K562 (cell line): Measurements from ENCODE around the gene LRRC4C. TPM values are rescaled to one million over a fixed set of nuclear protein-coding genes. Genes with fewer than 3 reads are reported as not detected.

Source experiments
- ATAC-seq: fragments of 200-7000 bp; cut with Tn5 transposase; 3 replicates; pipeline ENCODE4 v1.9.1; 2020; ENCODE audit warnings: moderate library complexity
- BruUV-seq: library from RNA; stranded (reverse); fragments of 400-500 nt; replicated peaks from 2 replicates; lab custom pipeline; 2021; lab: Mats Ljungman, UMichigan
- CTCF ChIA-PET: fragments of 300-600 bp; formaldehyde crosslinking; extraction: SDS; loops from one replicate; lab custom pipeline; 2021; ENCODE audit warnings: low intra/inter-chr PET ratio; lab: Yijun Ruan, JAX
- POLR2A ChIA-PET: fragments of 300-600, 350-650 bp; sonication (Branson Sonifier 250); formaldehyde crosslinking; extraction: SDS; loops from one replicate; lab custom pipeline; 2021; ENCODE audit warnings: antibody characterized with exemption, inconsistent platforms; lab: Yijun Ruan, JAX
- DNase-seq, 4 experiments: peaks; one replicate each; pipeline versions ENCODE4 v3.0.0 to v3.0.0-alpha.2; 2011 to 2018; ENCODE audit warnings: low spot score in 3 of 4, mixed read lengths in 3 of 4; ENCODE audit errors: extremely low read depth in 1 of 4
- FAIRE-seq: peaks from 2 replicates; lab custom pipeline; 2011; peaks lifted over from hg19 to GRCh38; lab: Jason Lieb, UNC
- H2AFZ ChIP-seq: 2 replicates; pipeline ENCODE4 v1.6.0; 2011; ENCODE audit warnings: low read depth, low read length, control low read depth, inconsistent platforms
- H3K27ac ChIP-seq: fragments of 200-600 bp; 3 replicates; pipeline ENCODE4 v1.8.0; 2011; ENCODE audit warnings: low read depth, mild to moderate bottlenecking, control low read depth, inconsistent platforms, low read length, moderate library complexity, mixed read lengths; ENCODE audit errors: extremely low read depth
- H3K27me3 ChIP-seq, 2 experiments: fragments of 300-600 bp in 1 of 2; 2 replicates in 1 of 2; 3 replicates in 1 of 2; pipeline versions ENCODE4 v1.6.0 to v1.8.0; 2011; ENCODE audit warnings: inconsistent platforms in 2 of 2, low read length in 2 of 2, mild to moderate bottlenecking in 1 of 2, mixed read lengths in 1 of 2, moderate library complexity in 1 of 2; ENCODE audit not compliant: control insufficient read depth in 2 of 2, insufficient read depth in 2 of 2
- H3K36me3 ChIP-seq: fragments of 300-600 bp; 3 replicates; pipeline ENCODE4 v1.8.0; 2011; ENCODE audit warnings: mild to moderate bottlenecking, low read length, inconsistent platforms; ENCODE audit not compliant: control insufficient read depth, insufficient read depth
- H3K4me1 ChIP-seq, 2 experiments: fragments of 200-600 bp in 1 of 2; replicated peaks in 1 of 2; 2 replicates in 1 of 2; 3 replicates in 1 of 2; pipeline versions ENCODE4 v1.5.1 to v1.8.0; 2011; ENCODE audit warnings: inconsistent platforms in 2 of 2, low read length in 2 of 2, mild to moderate bottlenecking in 1 of 2, mixed read lengths in 1 of 2, moderate library complexity in 1 of 2; ENCODE audit not compliant: control insufficient read depth in 2 of 2, insufficient read depth in 2 of 2
- H3K4me2 ChIP-seq: 2 replicates; pipeline ENCODE4 v1.6.1; 2011; ENCODE audit warnings: low read length, control low read depth, inconsistent platforms, mixed read lengths; ENCODE audit not compliant: insufficient read depth
- H3K4me3 ChIP-seq: fragments of 200-600 bp; sonication (generic), shearing (Covaris generic); 2 replicates; pipeline ENCODE4 v1.5.1; 2016; ENCODE audit warnings: control low read depth, inconsistent platforms
- H3K79me2 ChIP-seq: fragments of 200-600 bp; 3 replicates; pipeline ENCODE4 v1.8.0; 2011; ENCODE audit warnings: low read length, inconsistent platforms; ENCODE audit not compliant: control insufficient read depth, insufficient read depth
- H3K9ac ChIP-seq, 2 experiments: 2 replicates each; pipeline versions ENCODE4 v1.6.0 to v1.6.1; 2011; ENCODE audit warnings: low read depth in 2 of 2, low read length in 2 of 2, control low read depth in 1 of 2, inconsistent platforms in 1 of 2, mild to moderate bottlenecking in 1 of 2, mixed read lengths in 1 of 2; ENCODE audit not compliant: insufficient read depth in 1 of 2
- H3K9me1 ChIP-seq: one replicate; pipeline ENCODE4 v1.6.0; 2011; ENCODE audit warnings: inconsistent platforms, mild to moderate bottlenecking, low read length, moderate library complexity; ENCODE audit not compliant: control insufficient read depth, insufficient read depth
- H3K9me3 ChIP-seq: replicated peaks from 2 replicates; pipeline ENCODE4 v1.5.1; 2011; ENCODE audit warnings: low read depth, low read length, inconsistent platforms; ENCODE audit not compliant: control insufficient read depth, insufficient read depth
- H4K20me1 ChIP-seq: replicated peaks from 2 replicates; pipeline ENCODE4 v1.6.1; 2011; ENCODE audit warnings: low read length, inconsistent platforms, mixed read lengths; ENCODE audit not compliant: control insufficient read depth, insufficient read depth
- ETS2 ChIP-seq: IDR thresholded peaks from 2 replicates; pipeline ENCODE4 v1.6.1; 2016; ENCODE audit warnings: borderline replicate concordance, missing genetic modification characterization, mild to moderate bottlenecking, moderate library complexity, missing compliant biosample characterization; ENCODE audit not compliant: poor library complexity, severe bottlenecking
- FOXM1 ChIP-seq, 2 experiments: fragments of 450-650 bp in 1 of 2; sonication (generic) in 1 of 2; formaldehyde crosslinking in 1 of 2; IDR thresholded peaks; 2 replicates each; pipeline versions ENCODE4 v1.6.1 to v1.9.0; 2017 to 2022; ENCODE audit warnings: low read depth in 2 of 2, mild to moderate bottlenecking in 2 of 2, missing genetic modification reagents in 1 of 2, moderate library complexity in 1 of 2
- FOXP4 ChIP-seq: sonication (generic); formaldehyde crosslinking; IDR thresholded peaks from 2 replicates; pipeline ENCODE4 v1.8.0; 2022; ENCODE audit warnings: mild to moderate bottlenecking, missing genetic modification reagents, borderline replicate concordance
- HMBOX1 ChIP-seq: sonication (generic); IDR thresholded peaks from 2 replicates; pipeline ENCODE4 v1.6.1; 2016
- MTA1 ChIP-seq: fragments of 450-650 bp; IDR thresholded peaks from 2 replicates; pipeline ENCODE4 v1.6.1; 2017; ENCODE audit warnings: borderline replicate concordance
- NBN ChIP-seq: fragments of 450-650 bp; IDR thresholded peaks from 2 replicates; pipeline ENCODE4 v1.6.1; 2016; ENCODE audit warnings: low read depth, mild to moderate bottlenecking
- NKRF ChIP-seq: fragments of 450-650 bp; IDR thresholded peaks from 2 replicates; pipeline ENCODE4 v1.6.1; 2016; ENCODE audit warnings: borderline replicate concordance
- NR3C1 ChIP-seq: sonication (generic); formaldehyde crosslinking; IDR thresholded peaks from 2 replicates; pipeline ENCODE4 v1.8.1; 2022; ENCODE audit warnings: missing genetic modification reagents
- NR4A1 ChIP-seq, 2 experiments: fragments of 250-450 bp in 1 of 2; fragments of 450-650 bp in 1 of 2; sonication (Bioruptor Pico) in 1 of 2; IDR thresholded peaks; 2 replicates each; pipeline versions ENCODE4 v1.4.0 to v1.6.1; 2016 to 2020; ENCODE audit warnings: mild to moderate bottlenecking in 2 of 2, missing compliant biosample characterization in 1 of 2, missing genetic modification characterization in 1 of 2, moderate library complexity in 1 of 2
- PREB ChIP-seq: sonication (generic); formaldehyde crosslinking; IDR thresholded peaks from 2 replicates; pipeline ENCODE4 v1.8.1; 2023; ENCODE audit warnings: mild to moderate bottlenecking, missing genetic modification reagents
- TEAD1 ChIP-seq, 2 experiments: fragments of 450-650 bp in 1 of 2; sonication (generic) in 1 of 2; formaldehyde crosslinking; IDR thresholded peaks; 2 replicates each; pipeline versions ENCODE4 v1.4.0 to v1.8.0; 2020 to 2022; ENCODE audit warnings: mild to moderate bottlenecking in 2 of 2, missing genetic modification reagents in 1 of 2
- YY1 ChIP-seq, 3 experiments: IDR thresholded peaks; 2 replicates each; pipeline ENCODE4 v1.6.1; 2011; ENCODE audit warnings: low read length in 2 of 3, mild to moderate bottlenecking in 2 of 3, moderate library complexity in 2 of 3, borderline replicate concordance in 1 of 3, control low read depth in 1 of 3, low read depth in 1 of 3; ENCODE audit not compliant: insufficient read depth in 3 of 3, insufficient replicate concordance in 2 of 3, control insufficient read depth in 1 of 3, insufficient read length in 1 of 3; ENCODE audit errors: extremely low read depth in 1 of 3
- ZNF316 ChIP-seq: fragments of 450-650 bp; IDR thresholded peaks from 2 replicates; pipeline ENCODE4 v1.6.1; 2016
- ZNF444 ChIP-seq: fragments of 250-450 bp; sonication (Bioruptor Pico); IDR thresholded peaks from 2 replicates; pipeline ENCODE4 v1.4.0; 2020; ENCODE audit warnings: mild to moderate bottlenecking, moderate library complexity
- WGBS: fragments of 100-300 bp; shearing (Covaris generic); methylation state at CpG from one replicate; pipeline ENCODE4 v1.1.6; 2016; ENCODE audit warnings: low coverage, mixed read lengths; ENCODE audit not compliant: insufficient coverage; ENCODE audit errors: missing lambda C conversion rate; 5-methylcytosine and 5-hydroxymethylcytosine counted together
- in situ Hi-C: fragments of 300-500 bp; cut with MboI; formaldehyde crosslinking; loops from 4 replicates; pipeline ENCODE4 v1.15.0; 2018; ENCODE audit warnings: inconsistent platforms, mixed read lengths
- intact Hi-C: fragments of 100-400 bp; cut with micrococcal nuclease; formaldehyde crosslinking; loops from 2 replicates; pipeline ENCODE4 v1.14.2; 2022
- polyA plus RNA-seq, 8 experiments: library from polyadenylated mRNA; depleted of rRNA in 4 of 8; stranded (reverse) in 5 of 8; unstranded in 3 of 8; fragments of >200 nt; fragmentation: Nextera tagmentation in 2 of 8; fragmentation: Illumina TruSeq in 1 of 8; extraction: Ambion mirVana in 2 of 8; extraction: Trizol in 1 of 8; gene quantifications; 2 replicates each; pipeline versions ENCODE4 v1.2.1 to v1.2.3, GENCODE V29; 2011 to 2014; ENCODE audit warnings: inconsistent platforms in 1 of 8, missing spikeins in 1 of 8
- total RNA-seq, 7 experiments: library from RNA; depleted of rRNA in 6 of 7; stranded (reverse); fragments of >200 nt in 6 of 7; fragmentation: Illumina TruSeq in 2 of 7; extraction: Trizol in 2 of 7; gene quantifications; 2 replicates each; pipeline versions ENCODE4 v1.2.1 to v1.2.3, GENCODE V29; 2011 to 2021; ENCODE audit warnings: low replicate concordance in 1 of 7

LRRC4C gene
- total and polyA plus RNA-seq, 9 of the 15 experiments (the other 6 are each of a cell fraction or from before 2014, with no cell fraction given): not detected

GRCh38 chr11:40292721-40293508 is 1166.5 kb downstream of the LRRC4C start:
- WGBS: 6% methylated on average over 20 of the region's 37 CpGs
- no peak overlapping the region for H2AFZ ChIP-seq
- no peak overlapping the region for H3K9ac ChIP-seq
- BruUV-seq: no TSS peak
- DNase-seq (no peak), FAIRE-seq (no peak), ATAC-seq (no peak)
- no peak overlapping the region for H3K4me3 ChIP-seq
- no peaks in the 10 kb centered on the region for H3K27me3 ChIP-seq
- no peak overlapping the region for H3K4me2 ChIP-seq
- ChIA-PET CTCF (no interaction called here), POLR2A (no interaction called here)
- no peak overlapping the region for H3K27ac ChIP-seq
- H4K20me1 ChIP-seq: no peaks in the 10 kb centered on the region
- no peaks in the 10 kb centered on the region for H3K4me1 ChIP-seq
- intact Hi-C loops: no loop called here
- H3K36me3 ChIP-seq: no peaks in the 10 kb centered on the region
- H3K79me2 ChIP-seq: no peaks in the 10 kb centered on the region
- in situ Hi-C loops: no loop called here
- no peaks in the 10 kb centered on the region for H3K9me3 ChIP-seq
- H3K9me1 ChIP-seq: no peaks in the 10 kb centered on the region
- TF ChIP-seq HMBOX1 (no peak), PREB (CRISPR knock-in tag) (no peak), ZNF316 (no peak), ZNF444 (CRISPR knock-in tag) (no peak), YY1 (IDR thresholded peaks at IDR 0.05; ENCODE audit: borderline replicate concordance in 1 of 3, control insufficient read depth in 1 of 3, extremely low read depth in 1 of 3, insufficient read depth in 3 of 3, insufficient read length in 1 of 3, insufficient replicate concordance in 2 of 3, low read depth in 1 of 3, low read length in 2 of 3) (no peak), NKRF (no peak), MTA1 (no peak), ETS2 (tag) (no peak), NR4A1 (CRISPR knock-in tag; IDR thresholded peaks at IDR 0.05) (no peak), NR4A1 (tag; IDR thresholded peaks at IDR 0.05) (no peak), FOXP4 (CRISPR knock-in tag) (no peak), TEAD1 (CRISPR knock-in tag; IDR thresholded peaks at IDR 0.05) (no peak), NR3C1 (CRISPR knock-in tag) (no peak), FOXM1 (IDR thresholded peaks at IDR 0.05; ENCODE audit: low read depth) (no peak), FOXM1 (CRISPR knock-in tag; IDR thresholded peaks at IDR 0.05; ENCODE audit: low read depth) (no peak), NBN (no peak)
